HG03521 (cell line): ENCODE measurements around the gene CNTF.

Experiments
- ATAC-seq: cut with Tn5 transposase; IDR thresholded peaks from one replicate; pipeline ENCODE4 v1.9.1; 2021; ENCODE audit warnings: mild to moderate bottlenecking, moderate library complexity; ENCODE audit not compliant: unreplicated experiment

Gene CNTF

DNA sequence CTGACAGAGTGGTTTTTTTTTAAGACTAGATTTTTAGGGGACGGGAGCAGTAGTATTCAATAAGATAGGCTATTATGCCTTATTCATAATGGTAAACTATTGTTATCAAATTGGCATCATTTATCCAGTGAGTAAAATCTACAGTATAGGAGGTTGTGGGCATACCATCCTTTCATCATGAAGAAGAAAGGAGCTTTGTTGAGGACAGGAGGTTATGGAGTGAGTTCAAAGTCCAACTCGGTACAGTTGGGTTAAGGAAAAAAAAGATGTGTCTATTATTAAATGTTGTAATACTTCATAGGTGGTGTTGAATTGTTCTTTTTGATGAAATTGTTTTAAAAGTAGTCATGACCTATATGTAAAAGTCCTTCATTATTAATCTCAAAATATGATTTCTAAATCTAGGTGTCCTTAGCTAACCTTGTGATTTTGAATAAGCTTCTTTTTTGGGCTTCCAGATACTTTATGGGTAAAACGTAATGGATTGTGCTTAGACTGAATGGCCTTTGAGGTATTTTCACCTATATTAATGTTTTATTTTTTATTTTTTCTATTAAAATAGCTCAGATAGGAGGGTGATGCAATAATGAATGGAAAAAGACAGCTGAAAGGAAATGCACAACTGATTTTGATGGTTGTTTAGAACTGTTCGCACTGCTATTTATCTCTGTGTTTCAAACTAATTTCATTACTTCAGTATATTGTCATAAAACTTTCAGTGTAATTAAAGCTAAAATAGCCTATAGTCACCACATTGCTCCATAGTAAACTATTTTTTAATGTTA lies 15.3 kb upstream of the CNTF start:
- ATAC-seq = no peak

DNA sequence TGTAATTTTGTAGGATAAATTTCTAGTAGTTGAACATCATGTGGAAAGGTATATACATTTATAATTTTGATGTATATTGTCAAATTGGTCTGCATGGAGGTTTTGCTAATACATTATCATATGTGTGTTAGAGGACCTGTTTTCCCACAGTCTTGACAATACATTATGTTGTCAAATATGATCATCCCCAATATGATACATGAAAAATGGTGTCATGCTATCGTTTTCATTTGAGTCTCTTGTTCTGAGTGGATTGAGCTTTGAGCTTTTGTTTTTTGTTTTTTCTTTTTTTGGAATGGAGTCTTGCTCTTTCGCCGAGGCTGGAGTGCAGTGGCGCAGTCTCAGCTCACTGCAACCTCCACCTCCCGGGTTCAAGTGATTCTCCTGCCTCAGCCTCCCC lies 14.1 kb upstream of the CNTF start:
- ATAC-seq = no peak

DNA sequence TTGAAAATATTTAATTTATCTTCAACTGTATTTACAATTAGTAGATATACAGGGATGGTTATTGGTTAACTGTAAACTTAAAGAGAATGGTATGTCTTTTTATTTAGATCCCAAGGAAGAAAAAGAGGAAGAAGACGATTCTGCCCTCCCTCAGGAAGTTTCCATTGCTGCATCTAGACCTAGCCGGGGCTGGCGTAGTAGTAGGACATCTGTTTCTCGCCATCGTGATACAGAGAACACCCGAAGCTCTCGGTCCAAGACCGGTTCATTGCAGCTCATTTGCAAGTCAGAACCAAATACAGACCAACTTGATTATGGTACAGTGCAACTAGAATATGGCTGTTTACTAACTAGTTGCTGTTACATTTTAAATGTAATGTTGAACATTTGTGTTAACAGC lies 12.7 kb upstream of the CNTF start:
- ATAC-seq = no peak

DNA sequence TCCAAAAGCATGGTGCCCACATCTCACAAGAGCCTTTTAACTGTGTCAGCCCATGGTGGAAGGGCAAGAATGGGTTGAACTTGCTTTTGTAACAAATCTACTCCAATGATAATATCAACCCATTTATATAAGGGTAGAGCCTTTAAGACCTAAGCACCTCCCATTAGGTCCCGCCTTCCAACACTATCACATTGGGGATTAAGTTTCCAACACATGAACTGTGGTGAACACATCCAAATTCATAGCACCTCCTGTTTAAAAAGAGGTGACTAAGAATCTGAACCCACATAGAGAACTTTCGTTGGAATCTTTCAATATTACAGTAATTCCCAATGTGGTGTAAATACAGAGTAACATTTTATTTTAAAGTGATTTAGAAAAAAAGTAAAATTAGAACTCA lies 9.2 kb upstream of the CNTF start:
- ATAC-seq = no peak

DNA sequence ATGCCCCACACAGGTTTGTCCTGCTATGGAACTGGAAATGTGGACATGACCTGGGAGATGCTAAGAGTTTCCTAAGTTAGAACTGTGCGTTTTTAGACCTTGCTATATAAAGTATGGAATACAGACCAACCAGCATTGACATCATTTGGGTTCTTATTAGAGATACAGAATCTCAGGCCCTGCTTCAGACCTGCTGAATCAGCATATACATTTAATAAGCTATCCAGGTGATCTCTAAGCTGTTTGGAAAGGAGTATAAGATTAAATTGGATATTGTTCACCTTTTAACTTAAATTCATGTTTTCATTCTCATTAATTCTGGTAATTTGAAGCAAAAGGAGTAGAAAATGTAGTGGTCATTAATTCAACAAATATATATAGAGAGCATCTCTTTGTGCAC lies 6.9 kb upstream of the CNTF start:
- no peak for ATAC-seq

DNA sequence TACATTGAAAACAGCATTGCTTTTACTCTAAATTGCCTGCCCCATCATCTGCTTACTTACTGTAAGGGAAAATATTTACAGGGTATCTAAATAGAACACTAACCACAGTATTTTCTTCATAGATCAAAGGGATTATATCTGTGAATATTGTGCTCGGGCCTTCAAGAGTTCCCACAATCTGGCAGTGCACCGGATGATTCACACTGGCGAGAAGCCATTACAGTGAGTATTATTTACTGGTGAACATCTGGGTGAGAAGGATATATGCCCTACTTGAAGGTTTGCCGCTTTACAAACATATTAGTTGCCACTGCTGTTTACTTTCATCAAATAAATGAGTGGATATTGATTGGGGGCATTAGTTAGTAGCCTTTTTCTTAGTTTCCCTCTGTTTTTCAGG lies 5.9 kb upstream of the CNTF start:
- ATAC-seq = no peak

DNA sequence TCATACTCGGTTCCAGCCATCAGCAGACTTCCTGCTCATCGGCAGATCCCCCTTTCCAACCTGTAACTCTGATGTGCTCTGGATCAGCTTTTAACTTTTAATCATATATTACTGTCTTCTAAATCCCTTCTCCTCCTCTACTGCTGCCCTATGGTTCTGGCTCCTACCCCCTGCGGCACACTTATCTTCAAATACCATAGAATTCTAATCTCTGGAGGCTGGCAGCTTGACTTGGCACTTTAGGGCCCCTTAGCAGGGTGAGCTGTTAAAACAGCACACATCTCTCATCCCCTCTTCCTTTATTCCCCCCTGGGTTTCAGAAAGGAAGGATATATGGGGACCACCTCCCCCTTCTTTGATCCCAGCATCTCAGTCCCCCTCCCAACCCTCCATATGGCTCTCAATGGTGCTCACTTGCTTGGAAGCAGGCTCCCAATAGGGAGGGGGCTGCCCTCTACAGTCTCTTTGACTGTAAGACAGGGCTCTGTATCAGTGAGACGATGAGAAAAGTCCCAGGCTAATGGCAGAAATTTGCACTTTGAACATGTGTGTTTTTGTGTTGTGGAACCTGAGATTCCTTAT lies 4.4 kb upstream of the CNTF start:
- ATAC-seq = no peak

DNA sequence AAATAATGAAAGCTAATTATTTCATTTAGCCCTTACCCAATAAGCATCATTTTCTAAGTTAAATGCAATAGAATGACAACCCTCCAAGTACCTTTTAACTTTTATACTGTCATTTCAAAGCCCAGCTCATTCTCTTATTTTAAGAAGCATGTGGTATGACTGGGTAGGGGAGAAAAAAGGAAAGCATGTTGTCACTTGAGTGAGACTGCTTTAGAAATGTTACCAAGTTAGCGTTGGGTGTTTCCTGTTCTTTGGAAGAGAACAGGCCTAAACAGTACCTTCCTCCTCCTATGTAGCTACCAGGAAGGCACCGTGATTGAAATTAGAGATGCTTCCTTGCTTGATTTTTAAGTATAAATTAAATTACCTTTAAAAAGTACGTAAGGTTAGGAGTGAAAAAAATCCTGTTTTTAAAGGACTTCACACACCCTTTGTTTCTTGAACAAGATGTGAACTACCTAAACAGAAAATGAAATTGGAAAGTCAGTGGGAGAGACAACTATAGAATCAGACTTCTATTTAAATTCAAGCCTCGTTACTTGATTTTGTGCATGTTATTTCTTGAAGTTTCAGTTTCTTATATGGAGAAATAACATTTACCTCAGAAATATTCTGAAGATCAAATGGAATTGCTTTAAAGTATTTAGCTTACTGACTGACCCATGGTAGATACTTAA lies 741 bp upstream of the CNTF start:
- ATAC-seq = no peak

DNA sequence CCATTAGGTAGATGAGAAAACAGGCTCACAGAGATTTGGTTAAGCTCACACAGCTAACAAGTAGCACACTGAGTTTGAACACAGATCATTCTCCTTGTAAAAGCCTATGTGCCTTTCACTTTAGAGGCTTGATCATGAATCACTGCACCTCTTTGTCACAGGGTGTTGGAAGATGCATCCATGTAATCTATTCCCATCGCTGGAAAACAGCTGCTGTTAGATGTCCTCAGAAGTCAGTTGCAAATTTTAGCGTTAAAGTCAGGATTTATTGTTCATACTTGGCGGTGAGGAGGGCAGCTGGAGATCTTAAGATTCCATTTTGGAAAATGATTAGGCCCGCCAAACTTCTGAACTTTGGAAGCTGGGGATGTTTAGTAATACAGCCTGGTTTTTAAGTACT lies 2.6 kb downstream of the CNTF start:
- no peak for ATAC-seq

DNA sequence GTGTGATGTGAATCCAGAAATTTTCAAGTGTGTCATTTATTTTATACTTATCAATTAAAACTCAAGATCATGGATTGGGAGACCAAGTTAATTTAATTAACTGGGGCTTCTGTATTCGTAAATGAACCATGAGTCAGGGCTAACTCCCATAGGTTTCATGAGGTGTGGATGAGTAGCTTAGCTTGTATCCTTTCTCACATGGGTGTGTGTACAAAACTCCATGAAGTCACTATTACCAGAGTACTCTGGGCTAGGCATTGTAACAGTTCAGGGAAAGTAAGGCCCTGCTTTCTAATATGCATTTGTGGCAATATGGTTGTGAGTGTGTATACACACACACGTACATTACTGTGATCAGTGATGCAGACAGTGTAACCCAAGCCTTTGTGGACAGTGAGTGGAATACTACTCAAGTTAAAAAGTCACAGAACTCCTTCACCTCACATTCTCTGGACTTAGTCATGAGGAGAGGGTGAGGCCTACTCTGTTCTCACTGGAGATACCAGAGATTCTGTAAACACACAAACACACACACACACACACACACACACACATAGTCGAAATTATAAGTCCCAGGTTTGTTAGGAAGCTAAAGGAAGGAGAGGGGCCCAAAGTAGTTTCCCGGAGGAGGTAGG lies 3.5 kb downstream of the CNTF start:
- ATAC-seq = no peak

DNA sequence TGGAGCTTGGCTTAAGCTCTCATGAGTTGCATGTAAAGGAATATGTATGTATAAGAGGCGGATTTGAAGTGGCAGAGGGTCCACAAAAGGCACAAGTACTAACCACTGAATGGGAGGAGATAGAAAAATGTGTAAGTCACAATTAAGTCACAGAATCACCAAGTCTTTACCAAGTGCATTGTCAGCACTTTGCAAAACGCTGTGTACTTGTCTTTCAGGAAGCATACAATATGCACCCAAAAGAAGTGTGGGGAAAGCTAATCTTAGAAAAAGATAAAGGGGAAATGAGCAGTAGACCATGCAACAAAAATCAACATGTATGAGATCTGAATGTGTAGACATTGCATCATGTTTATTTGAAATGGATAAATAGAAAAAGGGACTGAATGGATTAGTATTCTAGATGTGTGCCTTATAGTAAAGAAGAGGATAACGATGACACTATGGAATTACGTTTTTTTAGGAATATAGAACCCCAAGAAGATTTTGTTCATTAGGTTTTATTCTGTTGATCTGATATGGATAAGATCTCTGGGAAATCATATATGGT lies 4.5 kb downstream of the CNTF start:
- no peak for ATAC-seq

DNA sequence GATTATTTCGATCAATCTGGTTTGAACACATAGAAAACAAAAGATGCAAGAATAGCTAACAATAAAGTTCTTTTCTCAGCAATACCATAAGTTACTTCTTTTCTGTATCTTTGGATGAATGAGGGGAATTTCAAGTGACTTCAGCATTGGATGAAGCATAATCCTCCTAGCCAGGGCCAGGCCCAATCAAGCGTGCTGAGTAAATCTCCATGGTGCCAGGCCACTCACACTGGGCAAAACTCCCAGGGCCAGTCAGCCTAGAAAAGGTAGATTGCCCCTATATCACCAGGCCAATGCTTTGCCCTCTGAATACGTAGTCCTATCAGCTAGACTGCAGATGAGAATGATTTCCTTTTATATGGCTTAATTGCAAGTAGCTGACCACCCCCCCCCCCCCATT lies 6.0 kb downstream of the CNTF start:
- ATAC-seq = no peak

DNA sequence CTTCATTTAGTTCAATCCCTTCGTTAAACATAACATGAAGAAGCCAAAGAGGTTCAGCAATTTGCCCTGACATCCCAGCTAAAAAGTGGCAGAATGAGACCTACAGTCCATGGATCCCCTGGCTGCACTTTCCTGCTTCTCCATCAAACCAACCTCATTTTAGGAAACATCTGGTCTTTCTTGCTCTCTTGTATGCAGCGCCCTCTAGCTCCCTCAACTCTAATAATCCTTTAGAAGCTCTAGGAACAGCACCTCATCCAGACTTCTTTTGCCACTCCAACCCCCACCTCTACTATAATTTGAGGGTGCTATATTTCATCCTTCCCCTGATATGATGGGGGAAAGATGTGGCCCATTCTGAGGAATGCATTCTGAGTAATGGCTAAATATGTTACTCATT lies 7.4 kb downstream of the CNTF start:
- ATAC-seq = no peak

DNA sequence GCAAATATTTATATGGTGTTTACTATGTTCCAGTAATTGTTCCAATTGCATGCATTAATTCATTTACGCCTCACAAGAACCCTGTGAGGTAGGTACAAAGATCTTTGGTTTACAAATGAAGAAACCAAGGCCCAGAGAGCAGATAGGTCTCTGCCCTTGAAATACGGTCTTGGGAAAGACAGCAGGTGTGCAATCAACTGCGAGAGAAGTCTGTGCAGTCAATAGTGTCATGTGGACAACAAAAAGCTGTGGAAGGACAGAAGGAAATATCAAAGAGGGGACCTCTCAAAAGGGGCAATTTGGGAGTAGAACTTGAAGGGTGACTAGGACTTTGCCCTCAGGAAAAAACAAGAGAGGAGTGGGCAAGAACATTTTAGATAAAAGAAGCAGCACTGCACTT lies 8.9 kb downstream of the CNTF start:
- no peak for ATAC-seq

DNA sequence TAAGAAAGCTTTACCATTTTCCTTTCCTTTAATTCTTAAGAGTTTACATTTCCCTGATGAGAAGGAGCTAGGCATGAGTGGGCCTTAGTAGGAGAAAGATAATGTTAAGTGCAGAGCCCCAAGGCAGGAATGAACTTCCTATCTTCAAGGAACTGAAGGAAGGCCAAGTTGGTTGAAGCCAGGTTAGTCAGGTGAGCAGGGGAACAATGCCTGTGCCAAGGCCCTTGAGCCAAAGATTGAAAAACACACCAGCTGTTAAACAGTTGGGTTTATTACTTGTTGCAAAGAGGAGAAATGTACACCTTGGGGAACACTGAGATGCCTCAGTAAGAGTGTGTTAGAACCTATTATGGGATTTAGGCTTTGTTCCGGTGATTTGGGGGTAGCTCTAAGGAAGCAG lies 10.0 kb downstream of the CNTF start:
- ATAC-seq = no peak

DNA sequence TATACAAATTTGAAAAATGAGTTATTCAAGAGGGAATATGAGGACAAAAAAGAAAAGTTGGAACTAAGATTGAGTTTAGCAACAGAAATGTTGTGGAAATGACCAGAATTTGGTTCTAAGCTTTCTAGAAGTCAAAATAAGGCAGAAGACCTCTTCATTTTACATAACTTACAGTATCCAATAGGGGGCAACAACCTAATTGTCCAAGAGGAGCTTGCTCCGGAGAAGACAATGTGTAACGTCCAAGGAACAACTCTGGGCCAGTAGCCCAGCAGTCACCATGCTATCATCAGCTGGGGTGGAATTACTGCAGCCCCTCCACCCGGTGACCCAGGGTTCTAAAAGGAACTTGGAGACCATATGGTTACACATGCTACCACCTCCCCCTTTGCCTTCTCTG lies 14.1 kb downstream of the CNTF start:
- ATAC-seq = no peak

DNA sequence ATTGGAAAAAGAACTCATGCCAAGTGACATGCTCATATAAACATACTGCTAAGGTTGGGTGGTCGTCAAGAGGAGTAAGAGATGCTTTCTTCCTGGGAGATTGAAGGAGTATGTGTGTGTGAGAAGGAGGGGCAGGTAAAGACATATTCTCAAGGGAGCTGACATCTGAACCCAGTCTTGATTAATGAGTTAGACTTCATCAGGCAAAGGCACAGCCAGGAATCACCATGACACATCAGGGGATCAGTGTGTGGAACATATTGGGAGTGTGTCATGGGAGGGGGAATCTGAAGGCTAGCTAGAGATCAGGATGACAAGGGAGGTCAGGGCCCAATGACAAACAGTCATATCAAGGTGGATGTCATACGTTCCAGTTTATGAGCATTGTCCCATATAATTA lies 14.9 kb downstream of the CNTF start:
- ATAC-seq = no peak

DNA sequence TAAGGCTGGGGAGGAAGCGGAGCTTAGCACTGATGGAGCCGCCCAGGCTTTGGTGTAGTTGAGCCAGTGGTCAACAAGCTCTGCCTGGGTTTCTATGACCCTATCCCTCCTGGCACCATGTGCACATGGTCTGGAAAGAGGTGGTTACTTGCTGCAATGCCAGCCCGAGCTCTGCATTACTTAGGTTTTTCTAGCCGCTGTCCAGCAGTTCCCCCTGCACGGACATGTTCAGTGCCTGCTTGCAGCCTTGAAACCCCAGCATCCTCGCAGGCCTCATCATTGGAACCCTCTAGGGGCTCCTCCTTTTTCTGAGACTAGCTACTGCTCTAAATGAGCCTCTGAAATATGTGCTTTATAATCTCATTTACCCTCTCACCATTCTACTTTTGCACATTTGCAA lies 16.6 kb downstream of the CNTF start:
- ATAC-seq = no peak

DNA sequence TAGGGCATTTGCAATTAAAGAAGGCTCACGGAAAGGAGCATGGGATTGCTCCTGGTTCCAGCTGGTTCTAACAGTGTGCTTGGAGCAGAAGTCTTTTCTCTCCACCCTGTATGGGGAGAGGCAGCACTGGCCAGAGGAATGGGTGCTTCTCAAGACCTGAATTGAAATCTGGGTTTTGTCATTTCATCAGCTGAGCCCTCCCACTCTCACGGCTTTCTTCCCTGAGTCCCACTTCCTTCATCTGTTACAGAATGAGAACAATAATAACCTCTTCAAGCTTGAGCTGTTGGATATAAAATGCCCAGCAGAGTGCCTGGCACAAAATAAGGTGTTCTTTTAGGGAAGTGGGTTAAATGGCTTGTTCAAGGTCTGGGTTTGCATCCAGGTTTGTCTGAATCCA lies 17.2 kb downstream of the CNTF start:
- no peak for ATAC-seq

DNA sequence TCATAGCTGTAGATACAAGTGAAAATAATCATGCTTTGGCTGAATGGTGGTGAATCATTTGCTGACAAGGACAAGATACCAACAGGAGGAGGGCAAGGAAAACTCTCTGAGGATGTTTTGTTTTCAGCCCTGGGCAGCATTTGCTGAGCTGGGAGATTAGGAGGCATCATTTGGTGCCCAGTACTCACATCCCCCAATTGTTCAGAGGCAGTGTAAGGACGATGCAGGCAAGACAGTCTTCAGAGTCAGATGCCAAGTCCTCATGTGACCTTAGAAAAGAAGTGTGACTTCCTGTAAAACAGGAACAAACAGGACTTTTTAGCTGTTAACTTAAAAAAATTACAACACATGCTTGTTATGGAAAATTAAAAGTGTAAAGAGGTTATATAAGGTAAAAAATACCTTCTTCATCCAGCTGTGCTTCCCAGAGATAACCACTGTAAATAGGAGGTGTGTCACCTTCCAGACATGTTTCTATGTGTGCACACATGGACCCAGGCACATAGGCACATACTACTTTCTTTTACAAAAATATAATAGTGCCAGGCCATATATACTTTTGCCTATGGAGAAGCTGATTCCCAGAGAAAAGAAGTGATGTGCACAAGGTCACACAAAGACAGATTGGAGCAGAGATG lies 18.0 kb downstream of the CNTF start:
- no peak for ATAC-seq

DNA sequence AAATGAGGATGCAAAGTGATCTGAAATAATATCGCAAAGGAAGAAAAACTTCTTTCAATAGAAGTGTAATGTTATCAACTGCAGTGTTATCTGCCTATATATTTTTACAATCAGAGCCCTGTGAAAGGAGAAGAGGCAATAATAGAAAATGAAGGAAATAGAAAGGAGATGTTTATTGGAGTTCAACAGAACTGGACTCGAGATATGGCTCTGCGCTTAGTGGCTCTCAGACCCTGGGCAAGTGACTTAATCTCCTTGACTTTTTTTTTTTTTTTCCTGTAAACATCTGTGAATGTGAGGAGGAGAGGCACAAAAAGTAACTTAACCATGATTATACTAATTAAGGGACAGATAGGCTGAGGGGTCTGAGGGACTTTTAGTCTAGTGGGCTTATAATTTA lies 18.9 kb downstream of the CNTF start:
- no peak for ATAC-seq
